SK-N-SH (cell line): Measurements from ENCODE around the gene FBXW9. TPM values are rescaled to one million over a fixed set of nuclear protein-coding genes. Genes with fewer than 3 reads are reported as not detected.
A peak's percentile ranks its signal among the peaks of the same experiment; 100 is the strongest.

Experiments
- CTCF ChIA-PET: fragments of 300-600, 350-600 bp; formaldehyde crosslinking; extraction: SDS; loops from one replicate; lab custom pipeline; 2021; lab: Yijun Ruan, JAX
- POLR2A ChIA-PET: fragments of 350-600 bp; sonication (Branson Sonifier 250); formaldehyde crosslinking; extraction: SDS; loops from one replicate; lab custom pipeline; 2020; ENCODE audit warnings: antibody characterized with exemption, inconsistent platforms; lab: Yijun Ruan, JAX
- DNase-seq: peaks from one replicate; pipeline ENCODE4 v3.0.0; 2012
- H2AFZ ChIP-seq: fragments of 200-600 bp; sonication (generic); 2 replicates; pipeline ENCODE4 v1.8.1; 2016; ENCODE audit warnings: antibody characterized with exemption, mild to moderate bottlenecking, low read depth
- H3F3A ChIP-seq: fragments of 200-600 bp; sonication (generic); replicated peaks from 2 replicates; pipeline ENCODE3; 2016; ENCODE audit warnings: antibody characterized with exemption, mild to moderate bottlenecking; ENCODE audit not compliant: insufficient read depth
- H3K27ac ChIP-seq, 2 experiments: fragments of 200-500 bp in 1 of 2; fragments of 200-600 bp in 1 of 2; sonication (Bioruptor generic) in 1 of 2; sonication (generic), shearing (Covaris generic) in 1 of 2; 2 replicates each; pipeline versions ENCODE4 v1.5.1 to v1.6.1; 2014 to 2016; ENCODE audit warnings: low read depth in 2 of 2, inconsistent platforms in 1 of 2, low read length in 1 of 2, mild to moderate bottlenecking in 1 of 2, mixed read lengths in 1 of 2
- H3K27me3 ChIP-seq: fragments of 200-600 bp; sonication (generic), shearing (Covaris generic); 2 replicates; pipeline ENCODE4 v1.6.1; 2016; ENCODE audit warnings: mixed run types; ENCODE audit not compliant: insufficient read depth
- H3K36me3 ChIP-seq, 2 experiments: fragments of 200-500 bp in 1 of 2; fragments of 200-600 bp in 1 of 2; sonication (Bioruptor generic) in 1 of 2; sonication (generic) in 1 of 2; replicated peaks in 1 of 2; 2 replicates each; pipeline versions ENCODE3 to v1.5.1; 2014 to 2016; ENCODE audit warnings: low read length in 1 of 2, mild to moderate bottlenecking in 1 of 2; ENCODE audit not compliant: insufficient read depth in 2 of 2, control insufficient read depth in 1 of 2
- H3K4me1 ChIP-seq, 2 experiments: fragments of 200-500 bp in 1 of 2; fragments of 200-600 bp in 1 of 2; sonication (Bioruptor generic) in 1 of 2; sonication (generic), shearing (Covaris generic) in 1 of 2; 2 replicates each; pipeline versions ENCODE4 v1.5.1 to v1.6.1; 2014 to 2016; ENCODE audit warnings: low read depth in 1 of 2, low read length in 1 of 2, mixed run types in 1 of 2; ENCODE audit not compliant: insufficient read depth in 2 of 2, control insufficient read depth in 1 of 2
- H3K4me2 ChIP-seq: fragments of 200-600 bp; sonication (generic), shearing (Covaris generic); 2 replicates; pipeline ENCODE4 v1.6.1; 2017; ENCODE audit warnings: mixed run types
- H3K4me3 ChIP-seq, 2 experiments: fragments of 200-500 bp in 1 of 2; fragments of 200-600 bp in 1 of 2; sonication (Bioruptor generic) in 1 of 2; sonication (generic), shearing (Covaris generic) in 1 of 2; 2 replicates each; pipeline versions ENCODE4 v1.5.1 to v1.8.1; 2014 to 2016; ENCODE audit warnings: low read depth in 2 of 2, inconsistent platforms in 1 of 2, low read length in 1 of 2, mild to moderate bottlenecking in 1 of 2, mixed read lengths in 1 of 2, moderate library complexity in 1 of 2
- H3K79me2 ChIP-seq: fragments of 200-600 bp; sonication (generic); 2 replicates; pipeline ENCODE4 v1.8.1; 2017; ENCODE audit warnings: mild to moderate bottlenecking; ENCODE audit not compliant: insufficient read depth
- H3K9ac ChIP-seq: fragments of 200-600 bp; sonication (generic); 2 replicates; pipeline ENCODE4 v1.6.1; 2017; ENCODE audit warnings: mixed run types
- H3K9me2 ChIP-seq: fragments of 200-600 bp; sonication (generic); 2 replicates; pipeline ENCODE4 v1.6.1; 2017; ENCODE audit warnings: mixed run types
- H3K9me3 ChIP-seq: fragments of 200-600 bp; sonication (generic); 2 replicates; pipeline ENCODE4 v1.6.1; 2017; ENCODE audit warnings: mixed run types, mild to moderate bottlenecking, moderate library complexity
- H4K20me1 ChIP-seq: fragments of 200-600 bp; sonication (generic); 2 replicates; pipeline ENCODE4 v1.6.1; 2017; ENCODE audit warnings: mild to moderate bottlenecking, mixed run types; ENCODE audit not compliant: insufficient read depth
- CHD2 ChIP-seq: fragments of 150-350 bp; IDR thresholded peaks from 2 replicates; pipeline ENCODE4 v1.6.1; 2018; ENCODE audit warnings: low read length; ENCODE audit not compliant: partially characterized antibody
- CTCF ChIP-seq: fragments of 200-600 bp; sonication (generic); IDR thresholded peaks from 2 replicates; pipeline ENCODE4 v1.6.1; 2017; ENCODE audit warnings: antibody characterized with exemption, mild to moderate bottlenecking, moderate library complexity
- EP300 ChIP-seq, 2 experiments: IDR thresholded peaks; 2 replicates each; pipeline versions ENCODE4 v1.4.0 to v1.6.1; 2012; ENCODE audit warnings: borderline replicate concordance in 1 of 2, low read depth in 1 of 2, low read length in 1 of 2
- EZH2phosphoT487 ChIP-seq: fragments of 200-600 bp; sonication (generic); IDR thresholded peaks from 2 replicates; pipeline ENCODE4 v1.6.1; 2017; ENCODE audit warnings: low read depth, mixed run types, mild to moderate bottlenecking, antibody characterized with exemption, moderate library complexity, borderline replicate concordance
- FOXJ3 ChIP-seq: sonication (generic); formaldehyde crosslinking; IDR thresholded peaks from 2 replicates; pipeline ENCODE4 v1.5.1; 2020; ENCODE audit warnings: mild to moderate bottlenecking, missing genetic modification reagents
- FOXM1 ChIP-seq: IDR thresholded peaks from 2 replicates; pipeline ENCODE4 v1.4.0; 2012; ENCODE audit warnings: low read depth, mild to moderate bottlenecking
- IRF3 ChIP-seq: fragments of 150-350 bp; IDR thresholded peaks from 2 replicates; pipeline ENCODE4 v1.6.1; 2016; ENCODE audit warnings: mild to moderate bottlenecking, low read depth, low read length
- MAX ChIP-seq: IDR thresholded peaks from 2 replicates; pipeline ENCODE4 v1.4.0; 2012; ENCODE audit warnings: low read depth
- NFIC ChIP-seq: IDR thresholded peaks from 2 replicates; pipeline ENCODE4 v1.4.0; 2012; ENCODE audit warnings: borderline replicate concordance
- NRF1 ChIP-seq: IDR thresholded peaks from 2 replicates; pipeline ENCODE4 v1.6.1; 2012; ENCODE audit warnings: low read depth, mild to moderate bottlenecking, low read length
- RAD21 ChIP-seq: IDR thresholded peaks from 2 replicates; pipeline ENCODE4 v1.6.1; 2012; ENCODE audit warnings: mild to moderate bottlenecking, low read length
- REST ChIP-seq: IDR thresholded peaks from 2 replicates; pipeline ENCODE4 v1.6.1; 2012; ENCODE audit warnings: mild to moderate bottlenecking, low read depth, low read length, moderate library complexity
- RXRA ChIP-seq: IDR thresholded peaks from 2 replicates; pipeline ENCODE4 v1.4.0; 2012; ENCODE audit warnings: low read depth, mild to moderate bottlenecking, borderline replicate concordance
- SMC3 ChIP-seq: IDR thresholded peaks from 2 replicates; pipeline ENCODE4 v1.6.1; 2012; ENCODE audit warnings: low read depth, low read length, improper control_type of control experiment
- TCF12 ChIP-seq: IDR thresholded peaks from 2 replicates; pipeline ENCODE4 v1.4.0; 2012
- WGBS: methylation state at CpG from one replicate; pipeline ENCODE4 v1.1.6; 2017; ENCODE audit warnings: low lambda C conversion rate; 5-methylcytosine and 5-hydroxymethylcytosine counted together
- polyA plus RNA-seq, 3 experiments: library from polyadenylated mRNA; depleted of rRNA; stranded (reverse); fragments of >200 nt; gene quantifications; 2 replicates each; pipeline ENCODE4 v1.2.3, GENCODE V29; 2012

FBXW9 gene
- polyA plus RNA-seq, 1 of the 3 experiments (the other 2 are of a cell fraction) = 26.6 TPM

- no peak overlapping the region for H3K9ac ChIP-seq
- no peak overlapping the region for H2AFZ ChIP-seq
- H3K36me3 ChIP-seq = peaks cover 46% of the 10 kb centered on the region in 2 experiments
- H3K9me2 ChIP-seq = no peaks in the 10 kb centered on the region
- peaks cover 12% of the 10 kb centered on the region for H4K20me1 ChIP-seq
- POLR2A ChIA-PET = interaction anchor here (1.4 kb wide), 1 partner anchor 10 kb away, joined by 6 read pairs; the partner anchor contains the start of genes MAN2B1 and WDR83
- TF ChIP-seq REST = no peak
- TF ChIP-seq RAD21 = peak; percentile 46
- no peak for TF ChIP-seq NFIC
- TF ChIP-seq EP300 (IDR thresholded peaks at IDR 0.05; ENCODE audit: borderline replicate concordance in 1 of 2, low read depth in 1 of 2, low read length in 1 of 2) = no peak
- TF ChIP-seq MAX = peak; percentile 44; the same call in 1 of the 2 replicates
- peak; percentile 42; the same call in 1 of the 2 replicates for TF ChIP-seq SMC3
- peak; percentile 83 for TF ChIP-seq CTCF
- no peak for TF ChIP-seq TCF12
- no peak for TF ChIP-seq NRF1
- H3K79me2 ChIP-seq = peaks cover 35% of the 10 kb centered on the region; the same call in 1 of the 2 replicates
- H3F3A ChIP-seq = peaks cover 17% of the 10 kb centered on the region
- H3K27me3 ChIP-seq = no peaks in the 10 kb centered on the region
- H3K4me3 ChIP-seq = peak overlapping the region in 1 of 2 experiments; percentile 20; a peak in 1 of 4 replicates
- CTCF ChIA-PET = interaction anchor here (0.6 to 2.2 kb wide), 19 partner anchors 8 to 617 kb away, joined by 3 to 11 read pairs (median 3); partner anchors contain the start of genes FBXW9, MAN2B1, WDR83 and ZNF490
- WGBS = 7% methylated on average over 2 of the region's 4 CpGs
- H3K4me2 ChIP-seq = no peak overlapping the region
- H3K9me3 ChIP-seq = no peaks in the 10 kb centered on the region
- no peak overlapping the region; a peak in 1 of 4 replicates for H3K27ac ChIP-seq
- peaks cover 0 to 4% of the 10 kb centered on the region in 2 experiments; a peak in 1 of 4 replicates for H3K4me1 ChIP-seq
- peak; percentile 87 for DNase-seq
Measured at GRCh38 chr19:12676384-12676792, 20.0 kb downstream of the FBXW9 start.

GRCh38 chr19:12675940-12676339, 20.5 kb downstream of the FBXW9 start:
- CTCF ChIA-PET = interaction anchor here (0.7 to 2.2 kb wide), 11 partner anchors 10 to 616 kb away, joined by 3 to 11 read pairs (median 3); partner anchors contain the start of genes FBXW9, MAN2B1, WDR83 and ZNF490
- Histone ChIP-seq H3K36me3 (peaks cover 46 to 49% of the 10 kb centered on the region in 2 experiments), H2AFZ (no peak overlapping the region)

More at GRCh38 chr19:12675940-12676339, 20.5 kb downstream of the FBXW9 start:
- H3K4me1 ChIP-seq = peaks cover 0 to 4% of the 10 kb centered on the region in 2 experiments; a peak in 1 of 4 replicates
- no peak overlapping the region for H3K9ac ChIP-seq
- no peak for DNase-seq
- H3K27me3 ChIP-seq = no peaks in the 10 kb centered on the region
- H4K20me1 ChIP-seq = peaks cover 12% of the 10 kb centered on the region
- no peak overlapping the region for H3K27ac ChIP-seq
- no peak overlapping the region for H3K4me2 ChIP-seq
- WGBS = no CpG with 5 or more reads among the region's 15 CpGs
- TF ChIP-seq IRF3 (no peak), RXRA (no peak), FOXJ3 (CRISPR knock-in tag) (no peak), SMC3 (no peak), FOXM1 (no peak), MAX (no peak), EP300 (IDR thresholded peaks at IDR 0.05; ENCODE audit: borderline replicate concordance in 1 of 2, low read depth in 1 of 2, low read length in 1 of 2) (no peak), EZH2phosphoT487 (no peak), CHD2 (no peak)
- H3K9me2 ChIP-seq = no peaks in the 10 kb centered on the region
- POLR2A ChIA-PET = interaction anchor here (1.4 kb wide), 1 partner anchor 10 kb away, joined by 6 read pairs; the partner anchor contains the start of genes MAN2B1 and WDR83
- H3K79me2 ChIP-seq = peaks cover 37% of the 10 kb centered on the region
- no peaks in the 10 kb centered on the region for H3K9me3 ChIP-seq
- peaks cover 19% of the 10 kb centered on the region for H3F3A ChIP-seq
- peak overlapping the region in 1 of 2 experiments; percentile 20; a peak in 1 of 4 replicates for H3K4me3 ChIP-seq
